HG03280 (cell line): ENCODE data around the gene WDR41.

Source experiments
- ATAC-seq: cut with Tn5 transposase; IDR thresholded peaks from one replicate; pipeline ENCODE4 v1.9.1; 2021; ENCODE audit warnings: mild to moderate bottlenecking, moderate library complexity; ENCODE audit not compliant: unreplicated experiment

Gene WDR41

GRCh38 chr5:77448831-77449230 is 43.3 kb downstream of the WDR41 start:
- ATAC-seq = no peak

- no peak for ATAC-seq
Observed at GRCh38 chr5:77444356-77444755, 47.8 kb downstream of the WDR41 start.

DNA sequence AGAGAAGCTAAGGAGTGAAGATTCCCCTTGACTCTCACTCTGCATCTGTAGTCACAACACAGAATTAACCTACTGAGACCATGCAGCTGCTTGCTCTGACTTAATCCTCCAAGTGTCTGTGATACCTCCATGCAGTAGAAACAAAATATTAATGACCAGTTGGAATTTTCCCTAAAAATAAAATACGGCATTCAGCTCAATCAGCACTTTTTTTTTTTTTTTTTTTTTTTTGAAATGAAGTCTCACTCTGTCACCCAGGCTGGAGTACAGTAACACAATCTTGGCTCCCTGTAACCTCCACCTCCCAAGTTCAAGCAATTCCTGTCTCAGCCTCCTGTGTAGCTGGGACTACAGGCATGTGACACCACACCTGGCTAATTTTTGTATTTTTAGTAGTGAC is 48.4 kb downstream of the WDR41 start:
- ATAC-seq = no peak

DNA sequence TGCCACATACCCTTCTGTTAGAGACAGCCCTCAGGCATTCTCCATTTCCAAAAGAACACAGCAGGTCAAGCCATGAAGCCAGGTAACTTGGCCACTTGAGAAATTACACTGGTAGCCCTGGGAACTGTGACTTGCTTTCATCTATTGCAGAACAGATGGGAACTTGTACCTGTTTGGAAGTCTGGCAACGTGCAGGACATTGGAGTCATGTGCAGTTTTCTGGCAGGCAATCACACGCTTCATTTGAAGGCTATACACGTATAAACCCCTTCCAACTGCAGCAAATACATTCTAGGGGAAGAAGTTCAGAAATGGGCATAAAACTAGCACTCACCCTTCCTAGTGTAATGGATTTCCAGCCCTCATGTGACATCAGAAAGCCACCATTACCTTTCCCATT is 54.0 kb downstream of the WDR41 start:
- no peak for ATAC-seq

- no peak for ATAC-seq
Observed at GRCh38 chr5:77437194-77437593, 54.9 kb downstream of the WDR41 start.

GRCh38 chr5:77431719-77432118 is 60.4 kb downstream of the WDR41 start:
- no peak for ATAC-seq

DNA sequence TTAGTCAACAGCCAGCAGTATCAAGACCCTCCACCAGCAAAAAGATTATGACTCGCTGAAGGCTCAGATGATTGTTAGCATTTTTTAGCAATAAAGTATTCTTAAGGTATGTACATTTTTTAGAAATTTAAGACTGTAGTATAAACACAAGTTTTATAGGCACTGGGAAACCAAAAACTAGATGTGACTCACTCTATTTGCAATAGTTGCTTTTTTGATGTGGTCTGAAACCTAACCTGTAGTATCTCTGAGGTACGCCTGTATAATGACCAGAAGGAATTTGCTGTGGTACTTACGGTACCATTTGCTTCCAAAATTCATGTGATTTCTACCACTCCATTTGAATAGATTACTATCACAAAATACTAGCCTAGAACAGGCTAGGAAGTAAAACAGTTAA is 60.8 kb downstream of the WDR41 start:
- ATAC-seq = no peak

DNA sequence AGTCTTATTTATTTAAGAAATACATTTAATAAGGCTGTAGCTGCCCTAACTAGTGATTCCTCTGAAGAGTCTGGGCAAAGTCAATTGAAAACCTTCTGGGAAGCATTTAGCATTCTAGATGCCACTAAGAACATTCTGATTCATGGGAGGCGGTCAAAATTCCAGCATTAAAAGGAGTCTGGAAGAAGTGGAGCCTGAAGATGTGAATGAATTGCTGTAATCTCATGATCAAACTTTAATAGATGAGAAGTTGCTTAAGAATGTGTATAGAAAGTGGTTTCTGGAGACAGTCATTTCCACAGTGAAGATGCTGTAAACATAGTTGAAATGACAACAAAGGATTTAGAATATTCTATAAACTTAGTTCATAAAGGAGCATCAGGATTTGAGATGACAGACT is 61.4 kb downstream of the WDR41 start:
- no peak for ATAC-seq

DNA sequence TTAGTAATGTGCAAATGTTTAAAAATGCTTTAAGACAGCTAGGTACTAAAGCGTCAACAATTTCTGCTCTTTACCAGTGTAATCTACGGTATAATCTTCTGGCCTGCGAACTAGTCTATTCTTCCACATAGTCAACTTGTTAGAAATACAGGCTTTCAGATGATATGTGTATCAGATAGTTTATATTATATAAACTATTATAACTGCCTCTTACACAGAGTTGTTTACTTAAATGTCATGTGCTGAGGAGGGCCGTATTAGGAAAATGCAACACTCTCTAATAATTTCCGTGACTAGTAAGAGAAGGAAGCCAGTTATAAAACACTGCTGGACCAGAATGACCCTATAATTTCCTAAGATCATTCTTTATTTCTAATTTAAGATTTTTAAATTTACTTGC is 63.6 kb downstream of the WDR41 start:
- ATAC-seq = no peak

DNA sequence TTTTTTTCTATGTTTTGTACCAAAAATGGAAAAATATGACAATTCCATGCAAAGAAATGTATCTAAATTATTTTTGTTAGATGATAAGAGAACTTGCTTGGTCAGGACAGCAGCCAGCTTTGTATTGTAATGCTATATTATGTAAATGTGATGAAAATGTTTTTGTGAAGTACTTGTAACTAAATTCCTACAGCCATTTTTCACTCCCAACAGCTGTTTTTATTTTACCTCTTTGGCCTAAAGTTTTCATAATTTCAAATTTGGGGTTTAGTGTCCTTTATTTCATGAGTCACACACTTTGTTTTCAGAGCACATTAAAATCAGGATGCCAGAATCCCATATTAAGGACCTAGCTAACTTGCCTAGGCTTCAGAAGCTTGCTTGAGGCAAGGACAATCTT is 64.1 kb downstream of the WDR41 start:
- no peak for ATAC-seq

- no peak for ATAC-seq
Observed at GRCh38 chr5:77426670-77427069, 65.4 kb downstream of the WDR41 start.

DNA sequence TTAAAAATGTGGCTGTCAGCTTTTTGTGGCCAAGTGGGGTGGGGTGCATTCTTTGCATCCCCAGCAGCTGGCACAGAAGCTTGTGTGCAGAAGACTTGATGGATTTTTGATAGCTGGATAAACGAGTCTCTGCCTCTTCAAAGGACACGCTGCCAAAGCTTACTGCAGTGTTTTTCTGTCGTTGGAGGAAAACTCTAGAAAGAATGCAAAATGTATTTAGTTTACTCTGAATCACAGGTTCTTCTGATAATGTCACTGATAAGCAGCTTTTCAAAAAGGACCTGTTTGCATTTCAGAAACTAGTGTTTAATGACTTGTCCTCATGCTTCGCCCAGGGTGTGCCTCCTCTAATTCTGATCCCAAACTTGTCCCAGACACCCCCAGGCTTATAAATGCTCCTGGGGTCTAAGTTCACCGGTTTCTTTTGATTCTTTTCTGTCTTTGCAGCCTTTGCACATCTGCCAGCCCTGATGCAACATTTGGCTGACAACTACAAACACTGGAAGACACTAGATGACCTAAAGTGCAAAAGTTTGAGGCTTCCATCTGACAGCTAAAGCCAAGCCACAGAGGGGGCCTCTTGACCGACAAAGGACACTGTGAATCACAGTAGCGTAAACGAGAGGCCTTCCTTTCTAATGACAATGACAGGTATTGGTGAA is 66.0 kb downstream of the WDR41 start:
- ATAC-seq = no peak

DNA sequence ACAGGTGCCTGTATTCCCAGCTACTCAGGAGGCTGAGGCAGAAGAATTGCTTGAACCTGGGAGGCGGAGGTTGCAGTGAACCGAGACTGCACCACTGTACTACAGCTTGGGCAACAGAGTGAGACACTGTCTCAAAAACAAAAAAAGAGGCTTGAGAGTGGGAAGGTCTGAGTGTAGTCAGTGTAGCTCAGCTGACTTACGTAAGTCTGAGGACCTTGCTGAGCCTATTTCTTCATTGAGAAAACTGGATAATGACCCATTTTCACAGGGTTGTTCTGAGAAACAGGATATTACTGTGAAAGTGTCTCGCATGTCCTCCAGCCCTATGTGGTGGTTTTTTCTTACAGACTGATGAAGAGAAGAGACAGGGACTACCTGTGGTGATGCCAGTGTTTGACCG is 66.7 kb downstream of the WDR41 start:
- no peak for ATAC-seq

DNA sequence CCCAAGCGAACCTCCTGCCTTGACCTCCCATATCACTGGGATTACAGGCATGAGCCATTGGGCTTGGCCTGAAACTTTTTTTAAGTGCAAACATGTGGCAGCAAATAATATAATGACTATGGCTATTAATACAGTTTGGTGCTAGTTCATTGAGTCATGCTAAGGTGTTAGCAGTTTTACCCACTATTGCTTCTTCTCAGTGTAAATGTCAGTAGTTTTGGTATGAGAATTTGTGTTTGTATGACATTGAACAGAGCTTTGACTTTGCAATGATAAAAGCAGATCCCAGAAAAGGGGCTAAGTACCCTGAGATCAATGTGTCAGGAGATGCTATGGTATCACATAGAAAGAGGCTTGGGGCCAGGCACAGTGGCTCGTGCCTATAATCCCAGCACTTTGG is 67.2 kb downstream of the WDR41 start:
- no peak for ATAC-seq

- no peak for ATAC-seq
Observed at GRCh38 chr5:77423022-77423750, 68.9 kb downstream of the WDR41 start.

DNA sequence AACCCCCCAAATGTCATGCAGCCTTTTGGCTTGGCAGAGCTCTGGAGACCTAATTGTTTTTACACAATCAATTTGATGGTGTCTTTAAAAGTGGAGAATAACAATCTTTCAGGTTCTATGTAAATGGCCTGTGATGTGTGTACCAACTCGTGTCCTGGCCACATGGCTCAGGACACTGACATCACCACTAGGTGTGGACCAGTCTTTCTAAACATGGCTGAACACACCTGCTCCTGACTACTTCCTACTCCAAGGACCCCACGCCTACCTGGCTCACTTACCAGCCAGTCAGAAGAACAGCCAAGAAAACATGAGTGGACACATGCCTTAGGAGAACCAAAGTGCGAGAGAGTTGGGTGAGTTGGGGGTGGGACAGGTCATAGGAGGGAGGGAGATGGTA is 71.2 kb downstream of the WDR41 start:
- no peak for ATAC-seq

DNA sequence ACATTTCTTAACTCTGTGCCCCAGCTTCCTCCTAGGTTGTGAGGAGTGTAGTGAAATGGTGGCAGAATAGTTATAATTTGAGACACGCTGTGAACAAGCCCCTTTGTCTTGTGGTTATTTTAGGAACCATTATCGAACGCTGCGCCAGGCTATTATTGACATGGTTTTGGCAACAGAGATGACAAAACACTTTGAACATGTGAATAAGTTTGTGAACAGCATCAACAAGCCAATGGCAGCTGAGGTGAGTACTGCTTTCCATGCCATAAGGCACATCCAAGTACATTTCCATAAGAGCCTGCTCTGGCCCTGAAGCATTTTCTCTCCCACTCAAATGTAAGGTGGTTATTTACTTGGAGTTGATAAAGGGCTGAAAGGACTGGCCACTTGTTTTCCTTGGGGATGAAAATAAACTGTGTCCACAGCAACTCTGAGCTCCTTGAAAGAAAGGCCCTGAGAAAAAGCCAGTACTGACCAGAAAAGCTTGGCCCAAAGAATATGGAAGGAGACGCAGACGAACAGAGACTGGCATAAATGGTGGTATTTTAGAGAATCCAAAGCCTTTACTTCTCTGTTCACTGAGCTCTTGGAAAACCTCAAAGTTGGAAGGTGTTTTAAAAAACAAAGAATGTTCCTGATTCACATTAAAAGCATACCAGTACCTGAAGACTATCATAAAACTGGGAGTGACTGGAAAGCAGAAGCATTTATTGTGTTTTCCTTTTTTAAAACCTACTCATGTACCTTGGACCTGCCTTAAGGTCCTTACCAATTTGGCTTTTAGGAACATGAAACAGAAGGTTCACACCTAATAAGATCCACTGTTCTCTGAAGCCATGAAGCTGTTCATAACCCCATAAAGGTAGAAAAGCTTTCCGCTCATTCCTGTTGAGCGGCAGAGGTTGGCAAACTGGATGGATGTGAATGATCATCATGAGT is 72.2 kb downstream of the WDR41 start:
- ATAC-seq = no peak

GRCh38 chr5:77418601-77419581 is 73.2 kb downstream of the WDR41 start:
- no peak for ATAC-seq

DNA sequence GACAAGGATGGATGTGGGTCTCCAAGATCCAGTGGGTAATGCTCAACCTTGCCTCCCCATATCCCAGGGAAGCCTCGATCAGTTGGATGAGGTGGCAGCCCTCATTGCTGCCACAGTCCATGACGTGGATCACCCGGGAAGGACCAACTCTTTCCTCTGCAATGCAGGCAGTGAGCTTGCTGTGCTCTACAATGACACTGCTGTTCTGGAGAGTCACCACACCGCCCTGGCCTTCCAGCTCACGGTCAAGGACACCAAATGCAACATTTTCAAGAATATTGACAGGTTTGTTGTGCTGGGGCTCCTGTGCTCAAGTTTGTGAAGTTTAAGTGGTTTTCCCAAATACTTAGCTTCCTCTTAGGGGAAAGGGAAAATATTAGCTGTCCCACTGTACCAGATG is 74.0 kb downstream of the WDR41 start:
- no peak for ATAC-seq

GRCh38 chr5:77413049-77413448 is 79.1 kb downstream of the WDR41 start:
- ATAC-seq = no peak
